Hematopoietic multipotent progenitor cell treated with erythropoietin and hydrocortisone succinate and interleukin-3 and kit ligand, for 8 days (in vitro differentiated cells): ENCODE results near the gene EHD1.

Experiments used
- DNase-seq: peaks from one replicate; pipeline ENCODE4 v3.0.0-alpha.2; 2015

The EHD1 gene

GRCh38 chr11:64888729-64889511 is 10.5 kb upstream of the EHD1 start:
- peak; percentile 100 for DNase-seq

- DNase-seq = no peak
Observed at GRCh38 chr11:64888406-64888728, 9.9 kb upstream of the EHD1 start.

- DNase-seq = peak; percentile 83
Observed at GRCh38 chr11:64887757-64888405, 9.5 kb upstream of the EHD1 start.

- DNase-seq = no peak
Observed at GRCh38 chr11:64887234-64887756, 8.9 kb upstream of the EHD1 start.

- peak; percentile 97 for DNase-seq
Observed at GRCh38 chr11:64885367-64886286, 7.2 kb upstream of the EHD1 start.

- no peak for DNase-seq
Observed at GRCh38 chr11:64884019-64884418, 5.6 kb upstream of the EHD1 start.

- no peak for DNase-seq
Observed at GRCh38 chr11:64883575-64883974, 5.2 kb upstream of the EHD1 start.

- no peak for DNase-seq
Observed at GRCh38 chr11:64882243-64882642, 3.8 kb upstream of the EHD1 start.

- DNase-seq = no peak
Observed at GRCh38 chr11:64881476-64881875, 3.1 kb upstream of the EHD1 start.

- no peak for DNase-seq
Observed at GRCh38 chr11:64880240-64881001, 2.0 kb upstream of the EHD1 start.

- no peak for DNase-seq
Observed at GRCh38 chr11:64879244-64879900, 951 bp upstream of the EHD1 start.

GRCh38 chr11:64878223-64878493 is 263 bp downstream of the EHD1 start:
- no peak for DNase-seq

- no peak for DNase-seq
Observed at GRCh38 chr11:64877390-64878222, 815 bp downstream of the EHD1 start.

- DNase-seq = no peak
Observed at GRCh38 chr11:64876835-64877341, 1.5 kb downstream of the EHD1 start.

- no peak for DNase-seq
Observed at GRCh38 chr11:64876229-64876750, 2.1 kb downstream of the EHD1 start.

GRCh38 chr11:64875369-64876228 is 2.8 kb downstream of the EHD1 start:
- no peak for DNase-seq

GRCh38 chr11:64874308-64875240 is 3.8 kb downstream of the EHD1 start:
- DNase-seq = no peak

GRCh38 chr11:64872790-64873488 is 5.5 kb downstream of the EHD1 start:
- no peak for DNase-seq
